ENCODE data around the gene COX4I2. TPM values are rescaled to one million over a fixed set of nuclear protein-coding genes. Genes with fewer than 3 reads are reported as not detected.

Gene COX4I2
- total and polyA plus RNA-seq, 2 donors (not counting 1 experiment from before 2014, with no cell fraction given) = not detected

GRCh38 chr20:31593221-31594001 is 44.3 kb upstream of the COX4I2 start:
- Mint-ChIP-seq H3K4me1 (peaks cover under 1% of the 10 kb centered on the region), H3K4me3 (no peak overlapping the region), H3K27me3 (peaks cover 10% of the 10 kb centered on the region), H3K9me3 (ENCODE audit: insufficient read depth) (no peaks in the 10 kb centered on the region), H3K27ac (no peak overlapping the region)
- WGBS (ENCODE audit: insufficient coverage) = 91% methylated on average over 9 of the region's 11 CpGs
- Histone ChIP-seq H3K4me3 (ENCODE audit: control extremely low read depth in 1 of 5, extremely low read depth in 1 of 5, insufficient read depth in 1 of 5, low read depth in 2 of 5, low read length in 4 of 5) (no peak overlapping the region), H3K9ac (ENCODE audit: low read length) (no peak overlapping the region), H3K27me3 (replicated peaks in 1 of 4; ENCODE audit: control extremely low read depth in 1 of 4, control insufficient read depth in 3 of 4, insufficient read depth in 4 of 4, low read length in 3 of 4) (peaks cover 0 to under 1% (median 0%) of the 10 kb centered on the region in 4 experiments), H2AFZ (ENCODE audit: insufficient read depth, low read depth, low read length, poor library complexity, severe bottlenecking) (no peak overlapping the region), H3K4me2 (replicated peaks; ENCODE audit: low read depth, low read length, poor library complexity, severe bottlenecking) (no peak overlapping the region), H3K27ac (ENCODE audit: low read length in 2 of 2) (no peak overlapping the region), H3K4me1 (ENCODE audit: control insufficient read depth in 2 of 2, insufficient read depth in 2 of 2, low read length in 2 of 2) (no peaks in the 10 kb centered on the region), H4K20me1 (ENCODE audit: control insufficient read depth, insufficient read depth, low read length, poor library complexity, severe bottlenecking) (no peaks in the 10 kb centered on the region), H3K79me2 (ENCODE audit: control insufficient read depth, insufficient read depth, low read length) (no peaks in the 10 kb centered on the region), H3K9me3 (ENCODE audit: control extremely low read depth in 1 of 3, control insufficient read depth in 2 of 3, insufficient read depth in 1 of 3, low read length in 2 of 3) (peaks cover 0 to 3% (median 0%) of the 10 kb centered on the region in 3 donors), H3K36me3 (replicated peaks in 1 of 2; ENCODE audit: control extremely low read depth in 1 of 2, control insufficient read depth in 1 of 2, extremely low read depth in 1 of 2, insufficient read depth in 2 of 2, low read length in 1 of 2) (no peaks in the 10 kb centered on the region)
- no peak for TF ChIP-seq CTCF (IDR thresholded peaks at IDR 0.05)
- TF ChIP-seq EZH2 (IDR thresholded peaks at IDR 0.05; ENCODE audit: borderline replicate concordance, insufficient read depth, low read depth, low read length, poor library complexity, severe bottlenecking) = no peak
- ATAC-seq (ENCODE audit: low read depth) (no peak), DNase-seq (no peak)
- POLR2A ChIA-PET = interaction anchor here (0.7 kb wide), 1 partner anchor 10 kb away, joined by 3 read pairs; no protein-coding TSS in a partner anchor
- CTCF ChIA-PET = interaction anchor here (0.7 to 2.5 kb wide), 2 partner anchors 20 to 24 kb away, joined by 4 to 7 read pairs; no protein-coding TSS in a partner anchor
- intact Hi-C loops (cut with micrococcal nuclease) = no loop called here

- no peak overlapping the region for H3K4me2 ChIP-seq (replicated peaks; ENCODE audit: low read depth, low read length, poor library complexity, severe bottlenecking)
- TF ChIP-seq EZH2 (IDR thresholded peaks at IDR 0.05; ENCODE audit: borderline replicate concordance, insufficient read depth, low read depth, low read length, poor library complexity, severe bottlenecking) (no peak), CTCF (IDR thresholded peaks at IDR 0.05) (no peak)
- no peak overlapping the region for H3K4me3 ChIP-seq (ENCODE audit: control extremely low read depth in 1 of 5, extremely low read depth in 1 of 5, insufficient read depth in 1 of 5, low read depth in 2 of 5, low read length in 4 of 5)
- ChIA-PET CTCF (no interaction called here), POLR2A (no interaction called here)
- H3K36me3 ChIP-seq (replicated peaks in 1 of 2; ENCODE audit: control extremely low read depth in 1 of 2, control insufficient read depth in 1 of 2, extremely low read depth in 1 of 2, insufficient read depth in 2 of 2, low read length in 1 of 2) = no peaks in the 10 kb centered on the region
- H3K27me3 Mint-ChIP-seq = peaks cover 3% of the 10 kb centered on the region
- ATAC-seq (ENCODE audit: low read depth) (no peak), DNase-seq (no peak)
- H3K27ac ChIP-seq (ENCODE audit: low read length in 2 of 2) = no peak overlapping the region
- H3K79me2 ChIP-seq (ENCODE audit: control insufficient read depth, insufficient read depth, low read length) = no peaks in the 10 kb centered on the region
- H4K20me1 ChIP-seq (ENCODE audit: control insufficient read depth, insufficient read depth, low read length, poor library complexity, severe bottlenecking) = no peaks in the 10 kb centered on the region
- H2AFZ ChIP-seq (ENCODE audit: insufficient read depth, low read depth, low read length, poor library complexity, severe bottlenecking) = no peak overlapping the region
- no peak overlapping the region for H3K9ac ChIP-seq (ENCODE audit: low read length)
- no peaks in the 10 kb centered on the region for H3K9me3 Mint-ChIP-seq (ENCODE audit: insufficient read depth)
- 97% methylated on average over 10 of the region's 13 CpGs for WGBS (ENCODE audit: insufficient coverage)
- H3K4me3 Mint-ChIP-seq = no peak overlapping the region
- no peaks in the 10 kb centered on the region for H3K27me3 ChIP-seq (replicated peaks in 1 of 4; ENCODE audit: control extremely low read depth in 1 of 4, control insufficient read depth in 3 of 4, insufficient read depth in 4 of 4, low read length in 3 of 4)
- H3K9me3 ChIP-seq (ENCODE audit: control extremely low read depth in 1 of 3, control insufficient read depth in 2 of 3, insufficient read depth in 1 of 3, low read length in 2 of 3) = peaks cover 0 to 3% (median 0%) of the 10 kb centered on the region in 3 donors
- H3K27ac Mint-ChIP-seq = no peak overlapping the region
- H3K4me1 Mint-ChIP-seq = no peaks in the 10 kb centered on the region
- no peaks in the 10 kb centered on the region for H3K4me1 ChIP-seq (ENCODE audit: control insufficient read depth in 2 of 2, insufficient read depth in 2 of 2, low read length in 2 of 2)
- intact Hi-C loops (cut with micrococcal nuclease) = no loop called here
These were observed 43.6 kb upstream of the COX4I2 start for GRCh38 chr20:31594002-31594557.
